ENCODE measurements around the gene HSPA12B.
A peak's percentile ranks its signal among the peaks of the same experiment; 100 is the strongest.

The HSPA12B gene

GRCh38 chr20:3767427-3768341 lies 35.2 kb downstream of the HSPA12B start, which contains the start of gene ADISSP (continued):
- TF ChIP-seq ZNF701 (tag by site-specific recombination; IDR thresholded peaks at IDR 0.05) (no peak), ZBTB26 (tag by site-specific recombination; optimal IDR thresholded peaks at IDR 0.05) (peak; percentile 88), ZNF148 (tag by site-specific recombination; IDR thresholded peaks at IDR 0.05; ENCODE audit: borderline replicate concordance) (no peak), EGR2 (tag by site-specific recombination; IDR thresholded peaks at IDR 0.05; ENCODE audit: low read depth) (peak; percentile 27; the same call in 1 of the 2 replicates), BCL6B (tag by site-specific recombination; IDR thresholded peaks at IDR 0.05) (no peak), ZNF843 (tag by site-specific recombination; IDR thresholded peaks at IDR 0.05) (0 out of 2 replicates have a peak, but pooled peaks have one; percentile 15), PRDM6 (tag by site-specific recombination; IDR thresholded peaks at IDR 0.05) (no peak), ZNF266 (tag by site-specific recombination; IDR thresholded peaks at IDR 0.05; ENCODE audit: low read depth) (no peak), ZNF324 (tag by site-specific recombination; IDR thresholded peaks at IDR 0.05) (peak; percentile 40; the same call in 1 of the 2 replicates), GLIS1 (tag by site-specific recombination; IDR thresholded peaks at IDR 0.05) (peak; percentile 25; the same call in 1 of the 2 replicates), ZNF423 (tag by site-specific recombination; IDR thresholded peaks at IDR 0.05) (peak; percentile 20; the same call in 1 of the 2 replicates), PRDM4 (tag by site-specific recombination; IDR thresholded peaks at IDR 0.05) (0 out of 2 replicates have a peak, but pooled peaks have one; percentile 28), OVOL3 (tag by site-specific recombination; IDR thresholded peaks at IDR 0.05) (no peak), KLF9 (tag by site-specific recombination; IDR thresholded peaks at IDR 0.05; ENCODE audit: low read depth) (peak; percentile 94), ZNF513 (tag by site-specific recombination; IDR thresholded peaks at IDR 0.05) (no peak), RBAK (tag by site-specific recombination; IDR thresholded peaks at IDR 0.05) (no peak), ZBTB17 (tag by site-specific recombination; IDR thresholded peaks at IDR 0.05) (peak; percentile 33; the same call in 1 of the 2 replicates), ZBTB8A (tag by site-specific recombination; IDR thresholded peaks at IDR 0.05) (peak; percentile 97), ZNF449 (tag by site-specific recombination; IDR thresholded peaks at IDR 0.05) (peak; percentile 73), KLF1 (tag by site-specific recombination; IDR thresholded peaks at IDR 0.05) (peak; percentile 18; the same call in 1 of the 2 replicates), ZNF184 (tag by site-specific recombination; IDR thresholded peaks at IDR 0.05) (no peak), KLF8 (tag by site-specific recombination; IDR thresholded peaks at IDR 0.05) (peak; percentile 70; the same call in 1 of the 2 replicates), ZNF548 (tag by site-specific recombination; IDR thresholded peaks at IDR 0.05) (no peak)
